GM21576 (cell line): ENCODE data around the gene CFAP90.

Source experiments
- ATAC-seq: cut with Tn5 transposase; IDR thresholded peaks from one replicate; pipeline ENCODE4 v1.9.1; 2021; ENCODE audit warnings: mild to moderate bottlenecking, moderate library complexity; ENCODE audit not compliant: unreplicated experiment

Gene CFAP90

DNA sequence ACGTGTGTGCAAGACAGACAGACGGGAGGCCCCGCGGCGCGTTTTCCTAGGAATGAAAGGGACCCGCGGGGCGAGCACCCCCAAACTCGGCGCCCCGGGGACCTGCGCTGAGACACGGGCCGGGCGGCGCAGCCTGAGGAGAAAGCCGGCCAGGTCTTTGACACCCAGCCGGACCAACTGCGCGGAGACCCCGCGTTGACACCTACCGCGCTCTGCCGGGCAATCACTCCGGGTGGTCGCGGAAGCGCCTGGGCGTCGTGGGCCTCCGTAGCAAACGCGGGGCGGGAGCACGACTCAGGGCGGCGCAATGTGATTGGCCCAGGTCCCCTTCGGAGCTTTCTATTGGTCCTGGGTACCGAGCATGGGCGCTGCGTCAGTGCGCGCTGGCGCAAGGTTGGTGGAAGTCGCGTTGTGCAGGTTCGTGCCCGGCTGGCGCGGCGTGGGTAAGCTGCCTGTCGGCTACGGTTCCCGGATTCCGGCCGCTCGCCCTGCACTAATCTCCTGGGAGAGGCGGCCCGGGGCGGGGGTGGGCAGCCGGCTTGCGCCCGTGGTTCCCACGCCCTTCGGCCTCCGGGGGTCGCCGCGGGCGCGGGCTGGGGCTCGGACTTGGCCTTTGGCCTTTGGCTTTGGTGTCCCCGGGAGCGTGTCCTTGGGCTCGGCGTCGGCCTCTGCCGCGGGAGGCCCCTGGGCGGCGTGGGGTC, 18.0 kb upstream of the CFAP90 start, which contains the start of the genes FASTKD3 and MTRR:
TSS of gene FASTKD3 (minus strand) at position 259 of the 701 bp plus-strand sequence. CDS start 948 bp downstream, outside the sequence.
TSS of gene MTRR (plus strand) at position 376 of the 701 bp plus-strand sequence. CDS start 1,647 bp downstream, outside the sequence.
- ATAC-seq: peak; percentile 97

DNA sequence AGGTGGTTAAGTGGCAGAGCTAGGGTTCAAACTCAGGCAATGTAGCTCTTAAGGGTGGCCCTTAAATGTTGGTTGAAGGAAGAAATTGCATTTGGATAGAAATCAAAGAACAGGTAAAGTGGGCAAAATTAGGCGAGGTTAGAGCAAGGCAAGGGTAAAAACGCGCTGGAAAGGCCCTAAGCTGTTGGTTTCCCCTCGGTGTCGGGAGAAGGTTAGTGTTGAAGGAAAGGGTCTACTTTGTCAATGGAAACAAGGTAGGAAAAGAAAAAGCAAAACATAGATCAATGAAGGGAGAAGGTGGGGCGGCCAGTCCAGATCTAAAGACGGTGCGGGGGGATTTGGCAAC, 17.5 kb upstream of the CFAP90 start:
- no peak for ATAC-seq

DNA sequence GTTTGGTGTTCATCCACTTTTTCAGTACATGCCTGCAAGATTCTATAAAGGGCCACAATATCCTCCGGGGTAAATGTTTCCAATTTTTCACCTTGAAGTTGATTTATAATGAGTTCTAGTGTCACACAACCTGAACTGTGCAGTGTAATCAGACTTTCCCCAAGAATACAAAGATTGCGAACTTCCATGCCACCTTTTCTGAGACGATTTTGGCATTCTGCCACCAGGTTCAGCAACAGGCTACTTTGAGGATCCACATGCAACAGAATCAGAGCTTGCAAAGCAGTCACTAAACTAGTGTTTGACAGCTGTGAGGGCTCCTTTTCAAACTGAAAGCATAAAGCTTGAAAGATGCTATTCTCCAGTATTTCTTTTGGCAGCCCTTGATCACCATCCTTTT, 16.3 kb upstream of the CFAP90 start:
- no peak for ATAC-seq

DNA sequence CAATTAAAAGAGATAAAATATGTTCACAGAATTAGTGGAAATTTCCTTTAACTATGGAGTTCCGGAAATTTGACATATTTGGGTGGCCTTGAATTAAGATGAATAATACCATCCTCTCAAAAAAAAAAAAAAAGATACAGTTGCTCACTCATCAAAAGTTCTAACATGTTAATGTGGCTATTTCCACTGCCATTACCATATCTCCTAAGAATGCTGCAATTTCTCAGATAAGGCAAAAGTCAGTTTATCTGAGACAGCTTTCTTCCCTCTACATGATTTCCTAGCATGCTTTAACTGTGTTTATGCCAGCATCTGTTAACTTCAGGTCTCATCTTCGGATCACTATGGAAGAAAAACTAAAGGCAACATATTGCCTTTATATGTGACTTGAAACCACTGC, 15.3 kb upstream of the CFAP90 start:
- ATAC-seq: no peak

DNA sequence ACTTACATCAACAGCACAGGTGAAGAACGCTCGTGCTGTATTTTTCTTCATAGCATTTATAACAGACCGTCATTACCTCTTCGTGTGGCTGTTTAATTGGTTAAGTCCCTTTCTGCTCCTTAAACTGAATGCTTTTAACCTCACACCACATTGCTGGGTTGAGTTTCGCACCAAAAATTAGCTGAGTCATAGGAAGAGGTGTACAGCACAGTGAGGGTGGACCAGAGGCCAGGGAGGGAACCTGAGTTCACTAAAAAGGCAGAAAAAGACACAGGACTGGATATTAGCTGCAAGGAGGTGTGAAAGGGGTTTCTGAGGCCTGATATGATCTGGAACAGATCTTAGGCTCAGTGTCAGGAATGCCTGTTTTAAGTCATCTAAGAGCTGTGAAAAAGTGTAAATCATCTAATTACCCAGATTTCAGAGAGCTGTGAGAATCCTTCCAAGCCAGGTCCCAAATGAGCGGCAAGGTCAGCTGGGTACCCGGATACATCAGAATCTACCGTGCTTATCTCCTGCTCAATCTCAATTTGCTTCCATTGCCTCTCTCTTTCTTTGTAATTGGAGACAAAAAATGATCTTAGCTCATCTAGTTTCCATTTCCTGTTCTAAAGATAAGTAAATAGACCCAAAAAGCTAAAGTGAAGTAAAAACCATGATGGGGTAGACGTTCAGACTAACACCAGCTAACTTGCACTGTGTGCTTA, 7.1 kb upstream of the CFAP90 start:
- ATAC-seq: no peak

DNA sequence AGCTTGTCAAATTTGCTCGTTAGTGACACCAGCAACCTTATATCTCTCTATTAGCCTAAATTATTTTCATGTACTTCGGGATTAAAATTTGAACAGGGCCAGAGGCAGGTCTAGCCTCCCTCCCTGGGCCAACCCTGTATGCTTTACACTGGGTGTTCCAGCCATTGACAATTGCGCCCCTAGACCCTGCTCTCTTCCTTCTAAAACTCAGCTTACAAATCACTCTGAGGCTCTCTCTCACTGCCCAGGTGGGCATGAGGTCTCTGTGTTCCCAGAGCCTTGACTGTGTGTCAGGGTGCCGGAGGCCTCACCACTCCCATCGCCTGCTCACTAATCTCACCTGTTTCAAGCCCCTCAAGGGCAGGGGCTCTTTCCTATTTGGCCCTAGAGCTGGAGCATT, 6.4 kb upstream of the CFAP90 start:
- ATAC-seq: no peak

DNA sequence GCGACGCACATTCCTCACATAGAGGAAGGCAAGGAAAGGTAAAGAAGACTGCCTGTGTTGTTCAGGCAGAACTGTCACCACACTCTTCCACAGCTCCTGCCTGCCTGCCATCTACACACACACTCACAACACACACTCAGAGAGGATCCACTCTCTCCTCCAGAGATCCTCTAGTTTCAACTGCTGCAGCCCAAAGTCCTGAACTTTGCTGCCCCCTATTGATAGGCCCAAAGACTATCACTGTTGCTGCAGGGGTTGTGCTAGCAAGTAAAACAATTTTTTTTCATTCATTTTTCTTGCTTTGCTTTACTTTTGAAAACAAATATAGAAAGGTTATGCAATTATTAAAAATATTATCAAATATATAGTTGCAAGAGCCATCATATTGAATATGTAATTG, 5.9 kb upstream of the CFAP90 start:
- ATAC-seq: no peak

DNA sequence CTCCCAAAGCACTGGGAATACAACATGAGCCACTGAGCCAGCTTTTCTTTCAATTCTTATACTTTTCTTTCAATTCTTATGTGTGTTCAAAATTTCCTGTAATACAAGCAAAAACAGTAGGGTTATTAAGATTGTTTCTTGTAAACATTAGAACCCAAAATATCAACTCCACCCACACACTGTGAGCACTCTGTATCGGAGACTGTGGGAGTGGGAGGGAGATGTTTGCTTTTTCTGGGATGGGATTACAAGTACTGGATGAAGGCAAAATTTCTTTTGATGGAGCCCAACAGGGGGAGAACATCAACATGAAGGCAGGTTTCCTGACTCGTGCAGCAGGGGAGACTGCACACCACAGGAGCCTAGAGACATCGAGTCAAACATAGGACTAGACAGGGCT, 4.7 kb upstream of the CFAP90 start:
- ATAC-seq: no peak

DNA sequence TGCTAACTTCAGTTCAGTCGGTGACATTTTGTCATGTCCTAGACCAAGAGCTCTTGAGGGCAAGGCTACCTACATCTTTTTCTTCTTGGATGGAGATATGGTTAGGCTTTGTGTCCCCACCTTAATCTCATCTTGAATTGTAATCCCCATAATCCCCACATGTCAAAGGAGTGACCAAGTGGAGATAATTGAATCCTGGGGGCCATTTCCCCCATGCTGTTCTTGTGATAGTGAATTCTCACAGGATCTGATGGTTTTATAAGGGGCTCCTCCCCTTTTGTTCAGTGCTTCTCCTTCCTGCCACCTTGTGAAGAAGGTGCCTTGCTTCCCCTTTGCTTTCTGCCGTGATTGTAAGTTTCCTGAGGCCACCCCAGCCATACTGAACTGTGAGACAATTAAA, 2.1 kb upstream of the CFAP90 start:
- no peak for ATAC-seq

DNA sequence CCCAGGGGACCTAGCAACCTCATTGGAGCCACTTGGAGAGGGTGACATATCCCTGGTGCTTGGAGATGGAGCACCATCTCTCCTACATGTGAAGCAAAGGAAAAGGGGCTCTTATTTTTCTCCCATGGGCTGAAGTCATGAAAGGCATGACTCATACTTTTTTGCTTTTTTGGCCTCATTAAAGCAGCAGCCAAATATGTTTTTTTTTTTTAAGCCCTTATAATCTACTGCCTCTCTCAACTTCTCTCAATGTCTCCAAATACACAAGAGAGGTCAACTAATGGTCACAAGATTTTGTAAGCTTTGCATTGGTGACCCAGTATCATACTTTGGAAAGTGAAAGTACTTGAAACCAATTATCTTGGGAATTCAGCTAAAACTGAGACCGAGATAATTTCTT, 1.6 kb upstream of the CFAP90 start:
- no peak for ATAC-seq

DNA sequence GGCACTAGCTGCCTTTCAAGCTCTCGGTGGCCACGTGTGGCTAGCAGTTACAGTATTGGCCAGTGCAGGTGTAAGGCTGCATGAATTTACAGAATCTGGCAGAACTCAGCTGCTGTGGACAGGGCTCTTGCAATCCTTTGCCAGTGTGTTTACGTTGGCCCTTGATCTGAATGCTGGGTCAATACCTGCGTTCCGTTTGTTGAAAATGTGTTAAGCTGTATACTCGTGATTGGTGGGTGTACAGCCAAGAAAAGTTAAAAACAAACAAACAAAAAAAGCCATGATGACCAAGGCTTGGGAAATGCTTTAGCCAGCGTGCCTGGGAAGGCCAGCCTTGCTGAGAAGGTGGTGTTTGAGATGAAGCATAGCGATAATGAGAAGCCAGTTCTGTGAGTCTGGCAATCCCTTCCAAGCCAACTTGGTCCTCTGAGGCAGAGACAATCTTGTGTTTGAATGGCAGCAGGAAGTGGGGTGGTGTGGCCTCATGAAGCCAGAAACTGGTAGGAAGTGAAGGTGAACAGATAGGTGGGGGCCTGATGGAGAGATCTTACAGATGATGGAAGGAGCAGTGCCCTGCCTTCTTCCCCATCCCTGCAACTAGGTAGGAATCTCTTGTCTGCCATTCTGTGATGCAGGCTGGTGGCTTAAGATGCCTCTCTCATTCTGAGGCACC, 820 bp upstream of the CFAP90 start:
- ATAC-seq: no peak

DNA sequence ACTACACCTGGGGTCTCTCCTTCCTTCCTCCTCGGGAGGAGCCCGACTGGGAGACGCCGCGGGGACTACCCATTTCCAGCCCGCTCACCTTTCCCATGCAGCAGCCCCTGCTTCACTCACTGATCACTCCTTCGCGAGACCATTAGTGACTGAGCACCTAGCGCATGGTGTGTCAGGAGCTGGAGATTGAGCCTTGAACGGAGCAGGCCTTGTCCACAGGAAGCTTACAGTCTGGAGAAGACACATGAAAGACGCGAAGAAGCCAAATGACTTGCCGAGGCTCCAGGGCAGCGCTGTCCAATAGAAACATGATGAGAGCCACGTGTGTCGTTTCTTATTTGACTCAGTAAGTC, 283 bp upstream of the CFAP90 start:
- ATAC-seq: no peak

DNA sequence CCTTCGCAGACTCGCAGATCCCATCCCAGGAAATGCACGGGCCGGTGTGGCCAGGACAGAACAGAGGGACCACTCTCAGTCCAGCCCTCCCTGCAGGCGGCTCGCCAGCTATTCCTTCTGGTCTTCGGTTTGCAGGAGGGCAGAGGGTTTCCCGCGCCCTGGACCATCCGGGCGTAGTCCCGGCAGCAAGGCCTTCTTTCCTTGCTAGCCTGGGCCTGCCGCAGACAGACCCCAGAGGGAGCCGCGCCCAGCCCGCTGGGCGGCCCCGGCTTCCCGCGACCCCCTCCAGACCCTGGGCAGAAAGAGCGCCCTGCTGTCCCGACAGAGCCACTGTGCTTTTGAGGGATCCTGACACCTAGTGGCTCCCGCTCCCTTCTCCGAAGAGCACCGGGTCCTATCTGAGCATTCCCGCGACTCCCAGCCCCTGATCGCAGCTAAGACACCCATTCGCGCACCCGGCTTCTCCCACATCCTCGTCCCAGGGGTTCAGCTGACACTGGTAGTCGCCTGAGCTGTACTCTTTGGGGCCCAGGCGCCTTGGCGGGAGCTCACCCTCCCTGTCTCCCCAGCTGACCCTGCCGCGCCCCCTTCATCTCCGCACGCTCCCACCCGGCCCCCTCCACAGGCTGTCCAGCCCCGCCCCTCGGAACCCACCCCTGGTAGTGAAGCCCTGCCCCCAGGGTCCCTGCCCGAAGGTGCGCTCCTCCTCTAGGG, 1.1 kb downstream of the CFAP90 start:
- ATAC-seq: no peak

DNA sequence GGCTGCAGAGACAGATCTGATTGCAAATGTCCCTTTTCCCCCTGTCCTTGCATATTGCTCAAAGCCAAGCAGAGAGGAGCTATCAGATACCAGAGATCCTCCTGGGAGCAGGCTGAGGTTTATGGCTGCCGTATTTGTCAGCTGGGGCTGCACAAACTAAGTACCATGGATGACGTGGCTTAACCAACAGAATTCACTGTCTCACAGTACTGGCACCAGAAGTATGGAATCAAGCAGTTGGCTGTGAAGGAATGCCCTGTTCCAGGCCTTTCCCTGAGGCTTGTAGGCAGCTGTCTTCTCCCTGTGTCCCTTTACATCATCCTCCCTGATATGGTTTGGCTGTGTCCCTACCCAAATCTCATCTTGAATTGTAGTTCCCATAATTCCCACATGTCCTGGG, 2.6 kb downstream of the CFAP90 start:
- no peak for ATAC-seq

DNA sequence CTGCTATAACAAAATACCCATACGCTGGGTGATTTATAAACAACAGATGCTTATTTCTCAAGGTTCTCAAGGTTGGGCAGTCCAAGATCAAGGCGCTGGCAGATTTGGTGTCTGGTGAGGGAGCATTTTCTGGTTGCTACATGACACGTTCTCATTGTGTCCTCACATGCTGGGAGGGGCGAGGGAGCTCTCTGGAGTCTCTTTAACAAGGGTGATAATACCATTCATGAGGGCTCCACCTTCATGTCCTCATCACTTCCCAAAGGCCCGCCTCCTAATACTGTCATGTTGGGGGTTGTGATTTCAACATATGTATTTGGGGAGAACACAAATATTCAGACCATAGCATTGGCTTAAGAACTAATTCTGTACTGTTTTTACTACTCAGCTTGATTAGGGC, 4.6 kb downstream of the CFAP90 start:
- no peak for ATAC-seq

DNA sequence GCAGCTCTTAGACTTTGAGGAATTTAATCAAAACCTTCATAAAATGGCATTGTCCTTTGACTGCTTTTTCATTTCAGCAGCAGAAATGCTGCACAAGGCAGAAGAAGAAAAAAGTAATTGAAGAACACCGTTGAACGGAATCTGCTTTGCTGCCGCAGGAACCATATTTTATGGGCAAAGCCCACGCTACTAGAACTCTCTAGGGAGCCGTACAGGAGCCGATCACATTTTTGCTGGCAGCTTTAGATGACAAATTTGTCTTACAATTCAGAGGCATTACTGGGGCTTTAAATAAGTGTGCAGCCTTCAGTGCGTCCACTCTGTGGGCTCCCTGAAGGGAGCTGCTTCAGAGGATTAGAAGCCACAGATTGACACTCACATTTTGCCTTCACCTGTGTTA, 5.4 kb downstream of the CFAP90 start:
- ATAC-seq: no peak

DNA sequence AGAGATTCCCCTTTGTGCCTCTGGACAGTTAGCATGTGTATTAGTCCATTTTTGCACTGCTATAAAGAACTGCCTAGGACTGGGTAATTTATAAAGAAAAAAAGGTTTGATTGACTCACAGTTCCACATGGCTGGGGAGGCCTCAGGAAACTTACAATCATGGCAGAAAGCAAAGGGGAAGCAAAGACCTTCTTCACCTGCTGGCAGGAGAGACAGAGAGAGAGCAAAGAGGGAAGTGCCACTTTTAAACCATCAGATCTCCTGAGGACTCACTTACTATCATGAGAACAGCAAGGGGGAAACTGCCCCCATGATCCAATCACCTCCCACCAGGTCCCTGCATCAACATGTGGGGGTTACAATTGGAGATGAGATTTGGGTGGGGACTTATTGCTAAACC, 6.0 kb downstream of the CFAP90 start:
- ATAC-seq: no peak

DNA sequence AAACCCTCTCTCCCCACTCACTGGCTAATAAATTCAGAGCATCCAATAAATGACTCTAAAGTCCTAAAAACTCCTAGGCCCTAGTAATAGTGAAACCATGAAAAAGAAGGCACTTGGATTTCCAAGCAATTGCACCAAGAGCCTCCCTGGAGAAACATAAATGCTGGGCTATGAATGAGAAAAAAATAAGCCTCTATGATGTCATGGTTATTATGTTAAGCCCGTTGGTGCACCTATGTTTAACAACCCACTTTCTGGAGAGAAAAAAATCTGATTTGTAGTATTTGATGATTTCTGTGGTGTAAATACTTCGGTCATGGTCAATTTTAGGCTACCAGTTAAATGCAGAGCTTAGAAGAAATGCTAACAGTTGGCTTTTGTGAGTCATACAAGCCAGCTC, 8.4 kb downstream of the CFAP90 start:
- ATAC-seq: no peak

DNA sequence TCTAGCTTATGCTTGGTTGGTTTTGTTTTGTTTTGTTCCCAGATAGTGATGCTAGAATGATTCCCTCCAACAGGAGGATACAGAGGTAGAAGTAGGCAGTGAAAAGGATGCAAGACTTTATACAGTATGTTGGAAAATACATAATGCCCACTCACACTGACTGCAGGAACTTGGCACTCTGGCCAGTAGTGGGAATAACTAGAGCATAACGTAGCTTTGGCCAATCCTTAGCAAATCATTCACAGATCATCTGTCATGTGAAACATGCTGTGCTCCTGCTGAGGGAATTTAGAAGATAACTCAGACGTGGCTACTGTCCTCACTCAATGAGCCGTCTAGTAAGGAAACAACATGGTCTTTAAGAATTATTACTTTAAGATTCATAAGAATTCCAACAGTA, 13.5 kb downstream of the CFAP90 start:
- ATAC-seq: no peak

DNA sequence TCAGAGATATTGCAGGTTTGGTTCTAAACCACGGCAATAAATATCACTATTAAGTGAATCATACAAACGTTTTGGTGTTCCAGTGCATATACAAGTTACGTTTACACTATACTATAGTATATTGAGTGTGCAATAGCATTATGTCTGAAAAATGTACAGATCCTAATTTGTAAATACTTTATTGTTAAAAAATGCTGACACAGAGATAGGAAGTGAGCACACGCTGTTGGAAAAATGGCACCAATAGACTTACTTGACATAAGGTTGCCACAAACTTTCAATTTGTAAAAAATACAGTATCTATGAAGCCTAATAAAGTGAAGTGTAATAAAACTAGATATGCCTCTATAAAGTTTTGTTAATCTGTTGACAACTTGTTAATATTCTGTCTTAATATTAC, 16.0 kb downstream of the CFAP90 start:
- ATAC-seq: no peak

DNA sequence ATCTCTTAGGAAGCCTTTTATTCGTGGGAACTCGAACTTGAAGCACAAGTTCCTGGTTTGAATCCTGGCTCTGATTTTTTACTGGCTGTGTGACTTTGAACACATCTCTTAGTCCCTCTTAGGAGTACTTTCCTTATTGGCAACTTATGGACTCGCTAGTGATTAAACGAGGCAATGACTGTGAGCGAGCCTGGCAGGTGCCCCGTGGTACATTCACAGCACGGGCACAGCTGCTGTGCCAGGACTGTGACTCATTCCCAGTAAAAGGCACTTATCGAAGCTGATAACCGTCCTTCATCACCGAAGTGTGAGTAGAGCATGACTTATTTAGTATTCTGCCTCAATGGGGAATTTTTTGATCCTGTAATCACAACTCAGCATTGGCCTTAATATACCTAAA, 22.7 kb downstream of the CFAP90 start:
- no peak for ATAC-seq

DNA sequence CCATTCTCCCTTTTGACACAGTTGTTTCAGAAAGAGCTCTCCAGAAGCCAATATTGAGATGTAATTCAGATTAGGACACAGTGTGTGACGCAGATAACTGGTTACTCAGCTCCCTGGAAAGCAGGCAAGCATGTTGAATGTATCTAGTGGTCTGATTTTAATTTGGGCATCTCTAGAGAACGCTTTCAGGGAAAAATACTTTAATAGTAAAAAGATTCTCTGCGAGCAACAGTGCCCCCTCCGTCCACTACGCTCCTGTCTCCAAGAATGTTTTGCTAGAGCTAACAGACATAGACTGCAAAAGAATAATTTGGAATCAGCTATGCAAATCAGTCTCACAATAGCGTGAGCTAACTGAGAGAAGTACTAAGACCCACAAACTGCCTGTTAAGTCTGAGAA, 23.3 kb downstream of the CFAP90 start:
- ATAC-seq: no peak
